Measurements from ENCODE around the gene GRAMD2A.

The GRAMD2A gene

GRCh38 chr15:72180761-72181324 lies 16.7 kb downstream of the GRAMD2A start:
- Histone ChIP-seq H3K9me3 (ENCODE audit: control extremely low read depth in 1 of 5, control insufficient read depth in 4 of 5, insufficient read depth in 2 of 5, low read depth in 1 of 5, low read length in 4 of 5) (no peaks in the 10 kb centered on the region), H3K36me3 (ENCODE audit: control insufficient read depth in 4 of 4, insufficient read depth in 4 of 4, low read length in 3 of 4) (no peaks in the 10 kb centered on the region), H3K27ac (ENCODE audit: insufficient read depth in 1 of 2, low read depth in 1 of 2, low read length in 2 of 2, poor library complexity in 1 of 2, severe bottlenecking in 2 of 2) (no peak overlapping the region), H3K27me3 (replicated peaks in 2 of 5; ENCODE audit: control insufficient read depth in 4 of 5, insufficient read depth in 5 of 5, low read length in 4 of 5) (peaks cover 4 to 33% (median 15%) of the 10 kb centered on the region in 5 experiments), H3K4me1 (ENCODE audit: control extremely low read depth in 1 of 4, control insufficient read depth in 4 of 4, insufficient read depth in 4 of 4, low read length in 3 of 4) (peaks cover 0 to 10% (median 4%) of the 10 kb centered on the region in 4 experiments), H3K4me3 (ENCODE audit: control insufficient read depth in 1 of 7, extremely low read depth in 1 of 7, insufficient read depth in 4 of 7, low read depth in 2 of 7, low read length in 6 of 7) (no peak overlapping the region)
- WGBS (ENCODE audit: insufficient coverage), result 98% methylated on average over 5 of the region's 5 CpGs
- CTCF ChIA-PET, result no interaction called here
- POLR2A ChIA-PET, result no interaction called here
- DNase-seq, result no peak

DNA sequence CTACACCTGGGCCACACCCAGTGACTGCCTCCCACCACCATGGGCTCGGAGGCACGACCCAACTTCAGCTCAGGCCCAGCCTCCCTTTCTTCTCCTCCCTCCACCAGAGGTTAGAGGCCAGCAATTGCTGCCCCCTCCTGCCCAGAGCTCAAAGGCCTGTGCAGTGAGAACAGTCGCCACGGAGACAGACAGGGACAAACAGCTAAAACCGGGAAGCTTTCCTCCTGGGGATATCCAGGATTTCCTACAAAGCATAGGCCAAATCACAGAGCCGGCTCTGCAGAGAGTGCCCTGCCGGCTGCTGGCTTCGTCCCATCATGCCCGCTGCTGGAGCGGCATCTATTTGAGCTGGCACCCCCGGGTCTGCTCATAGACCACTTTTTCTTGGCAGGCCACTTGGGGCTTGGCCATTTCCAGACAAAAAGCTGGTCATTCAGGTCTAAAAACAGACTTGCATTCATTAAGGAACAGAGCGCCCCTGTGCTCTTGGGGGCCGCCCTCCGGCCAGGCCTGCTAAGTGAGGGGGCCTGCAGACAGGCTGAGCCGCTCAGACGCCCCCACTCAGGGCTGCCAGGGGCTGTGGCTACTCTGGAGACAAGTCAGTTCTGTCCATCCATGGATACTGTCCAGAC lies 17.5 kb downstream of the GRAMD2A start:
- POLR2A ChIA-PET, result no interaction called here
- no peaks in the 10 kb centered on the region for H3K9me3 ChIP-seq (ENCODE audit: control extremely low read depth in 1 of 5, control insufficient read depth in 4 of 5, insufficient read depth in 2 of 5, low read depth in 1 of 5, low read length in 4 of 5)
- no peak overlapping the region for H3K27ac ChIP-seq (ENCODE audit: insufficient read depth in 1 of 2, low read depth in 1 of 2, low read length in 2 of 2, poor library complexity in 1 of 2, severe bottlenecking in 2 of 2)
- H3K36me3 ChIP-seq (ENCODE audit: control insufficient read depth in 4 of 4, insufficient read depth in 4 of 4, low read length in 3 of 4), result no peaks in the 10 kb centered on the region
- H3K4me1 ChIP-seq (ENCODE audit: control extremely low read depth in 1 of 4, control insufficient read depth in 4 of 4, insufficient read depth in 4 of 4, low read length in 3 of 4), result peaks cover 0 to 10% (median 4%) of the 10 kb centered on the region in 4 experiments
- CTCF ChIA-PET, result no interaction called here
- no peak for DNase-seq
- H3K4me3 ChIP-seq (ENCODE audit: control insufficient read depth in 1 of 7, extremely low read depth in 1 of 7, insufficient read depth in 4 of 7, low read depth in 2 of 7, low read length in 6 of 7), result no peak overlapping the region
- WGBS (ENCODE audit: insufficient coverage), result 95% methylated on average over 14 of the region's 16 CpGs
- H3K27me3 ChIP-seq (replicated peaks in 2 of 5; ENCODE audit: control insufficient read depth in 4 of 5, insufficient read depth in 5 of 5, low read length in 4 of 5), result peaks cover 2 to 27% (median 13%) of the 10 kb centered on the region in 5 experiments

DNA sequence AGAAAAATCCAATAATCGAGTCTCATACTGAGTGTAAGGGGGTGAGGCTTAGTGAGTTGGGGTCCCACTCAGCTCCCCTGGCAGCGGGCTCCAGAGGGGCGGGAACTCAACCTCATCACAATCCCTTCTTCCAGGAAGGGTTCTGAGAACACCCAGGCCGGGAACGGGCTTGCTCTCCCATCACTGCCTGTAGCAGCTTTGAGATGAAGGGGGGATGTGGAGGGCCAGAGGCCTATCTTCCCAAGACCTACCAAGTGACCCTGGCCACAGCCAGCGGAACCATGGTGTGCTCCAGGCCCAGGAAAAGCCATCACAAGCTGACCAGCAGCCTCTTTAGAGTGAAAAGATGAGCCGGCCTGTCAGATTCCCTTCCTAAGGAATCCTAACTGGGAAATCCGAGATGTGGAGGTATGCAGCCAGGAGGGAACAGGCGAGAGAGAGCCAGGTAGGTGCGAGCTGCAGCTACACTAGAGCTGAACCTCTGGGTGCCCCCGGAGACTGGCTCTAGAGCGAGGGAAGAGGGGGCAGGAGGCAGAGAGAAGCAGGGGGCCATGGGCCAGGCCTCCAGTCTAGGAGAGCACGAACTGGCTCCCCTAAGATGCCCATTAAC lies 18.5 kb downstream of the GRAMD2A start:
- H3K9me3 ChIP-seq (ENCODE audit: control extremely low read depth in 1 of 5, control insufficient read depth in 4 of 5, insufficient read depth in 2 of 5, low read depth in 1 of 5, low read length in 4 of 5), result no peaks in the 10 kb centered on the region
- H3K4me3 ChIP-seq (ENCODE audit: control insufficient read depth in 1 of 7, extremely low read depth in 1 of 7, insufficient read depth in 4 of 7, low read depth in 2 of 7, low read length in 6 of 7), result no peak overlapping the region
- WGBS (ENCODE audit: insufficient coverage), result 97% methylated on average over 10 of the region's 13 CpGs
- H3K36me3 ChIP-seq (ENCODE audit: control insufficient read depth in 4 of 4, insufficient read depth in 4 of 4, low read length in 3 of 4), result no peaks in the 10 kb centered on the region
- H3K27ac ChIP-seq (ENCODE audit: insufficient read depth in 1 of 2, low read depth in 1 of 2, low read length in 2 of 2, poor library complexity in 1 of 2, severe bottlenecking in 2 of 2), result no peak overlapping the region
- H3K27me3 ChIP-seq (replicated peaks in 2 of 5; ENCODE audit: control insufficient read depth in 4 of 5, insufficient read depth in 5 of 5, low read length in 4 of 5), result peaks cover 0 to 18% (median 7%) of the 10 kb centered on the region in 5 experiments
- CTCF ChIA-PET, result no interaction called here
- DNase-seq, result no peak
- peaks cover 0 to 5% (median under 1%) of the 10 kb centered on the region in 4 experiments for H3K4me1 ChIP-seq (ENCODE audit: control extremely low read depth in 1 of 4, control insufficient read depth in 4 of 4, insufficient read depth in 4 of 4, low read length in 3 of 4)
- POLR2A ChIA-PET, result no interaction called here

DNA sequence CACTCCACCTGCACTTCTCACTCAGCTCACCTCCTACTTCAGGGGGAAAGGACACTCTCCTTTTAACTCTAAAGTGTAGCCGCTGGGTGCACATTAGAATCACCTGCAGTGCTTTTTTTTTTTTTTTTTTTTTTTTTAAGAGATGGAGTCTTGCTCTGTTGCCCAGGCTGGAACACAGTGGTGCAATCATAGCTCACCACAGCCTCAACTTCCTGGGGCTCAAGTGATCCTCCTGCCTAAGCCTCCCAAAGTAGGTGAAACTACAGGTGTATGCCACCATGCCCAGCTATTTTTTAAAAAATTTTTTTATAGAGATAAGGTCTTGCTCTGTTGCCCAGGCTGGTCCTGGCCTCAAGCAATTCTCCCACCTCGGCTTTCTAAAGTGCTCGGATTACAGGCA lies 20.8 kb downstream of the GRAMD2A start:
- H3K4me3 ChIP-seq (ENCODE audit: control insufficient read depth in 1 of 7, extremely low read depth in 1 of 7, insufficient read depth in 4 of 7, low read depth in 2 of 7, low read length in 6 of 7), result no peak overlapping the region
- no peak for DNase-seq
- 94% methylated on average over 2 of the region's 3 CpGs for WGBS (ENCODE audit: insufficient coverage)
- no peaks in the 10 kb centered on the region for H3K36me3 ChIP-seq (ENCODE audit: control insufficient read depth in 4 of 4, insufficient read depth in 4 of 4, low read length in 3 of 4)
- H3K4me1 ChIP-seq (ENCODE audit: control extremely low read depth in 1 of 4, control insufficient read depth in 4 of 4, insufficient read depth in 4 of 4, low read length in 3 of 4), result peaks cover 0 to 5% (median 0%) of the 10 kb centered on the region in 4 experiments
- no peaks in the 10 kb centered on the region for H3K9me3 ChIP-seq (ENCODE audit: control extremely low read depth in 1 of 5, control insufficient read depth in 4 of 5, insufficient read depth in 2 of 5, low read depth in 1 of 5, low read length in 4 of 5)
- CTCF ChIA-PET, result no interaction called here
- no peak overlapping the region for H3K27ac ChIP-seq (ENCODE audit: insufficient read depth in 1 of 2, low read depth in 1 of 2, low read length in 2 of 2, poor library complexity in 1 of 2, severe bottlenecking in 2 of 2)
- peaks cover 0 to 2% (median 0%) of the 10 kb centered on the region in 5 experiments for H3K27me3 ChIP-seq (replicated peaks in 2 of 5; ENCODE audit: control insufficient read depth in 4 of 5, insufficient read depth in 5 of 5, low read length in 4 of 5)
- POLR2A ChIA-PET, result no interaction called here

DNA sequence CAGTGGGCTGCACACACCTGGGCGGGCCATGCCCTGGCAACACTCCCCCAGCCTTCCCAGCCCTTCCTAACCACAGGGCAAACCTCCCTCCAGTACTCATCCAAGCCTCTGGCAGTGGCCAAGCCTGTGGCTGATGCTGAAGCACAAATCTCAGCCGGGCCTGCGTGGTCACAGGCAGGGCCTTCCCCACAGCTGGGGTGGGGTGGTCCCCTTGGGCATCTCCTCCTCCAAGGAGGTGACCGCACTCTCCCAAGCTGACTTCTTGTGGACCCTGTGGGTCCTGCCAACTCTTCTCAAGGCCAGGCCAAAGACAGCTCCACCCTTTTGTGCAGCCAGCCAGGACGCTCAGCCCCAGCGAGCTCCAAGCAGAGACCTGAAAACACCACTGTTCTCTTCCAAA lies 21.4 kb downstream of the GRAMD2A start:
- WGBS (ENCODE audit: insufficient coverage), result 100% methylated on average over 4 of the region's 6 CpGs
- ChIA-PET POLR2A (no interaction called here), CTCF (no interaction called here)
- DNase-seq, result no peak
- Histone ChIP-seq H3K4me1 (ENCODE audit: control extremely low read depth in 1 of 4, control insufficient read depth in 4 of 4, insufficient read depth in 4 of 4, low read length in 3 of 4) (peaks cover 0 to 5% (median 0%) of the 10 kb centered on the region in 4 experiments), H3K4me3 (ENCODE audit: control insufficient read depth in 1 of 7, extremely low read depth in 1 of 7, insufficient read depth in 4 of 7, low read depth in 2 of 7, low read length in 6 of 7) (no peak overlapping the region), H3K9me3 (ENCODE audit: control extremely low read depth in 1 of 5, control insufficient read depth in 4 of 5, insufficient read depth in 2 of 5, low read depth in 1 of 5, low read length in 4 of 5) (no peaks in the 10 kb centered on the region), H3K27me3 (replicated peaks in 2 of 5; ENCODE audit: control insufficient read depth in 4 of 5, insufficient read depth in 5 of 5, low read length in 4 of 5) (peaks cover 0 to 2% (median 0%) of the 10 kb centered on the region in 5 experiments), H3K36me3 (ENCODE audit: control insufficient read depth in 4 of 4, insufficient read depth in 4 of 4, low read length in 3 of 4) (no peaks in the 10 kb centered on the region), H3K27ac (ENCODE audit: insufficient read depth in 1 of 2, low read depth in 1 of 2, low read length in 2 of 2, poor library complexity in 1 of 2, severe bottlenecking in 2 of 2) (no peak overlapping the region)

GRCh38 chr15:72175186-72176044 lies 22.2 kb downstream of the GRAMD2A start:
- Histone ChIP-seq H3K4me3 (ENCODE audit: control insufficient read depth in 1 of 7, extremely low read depth in 1 of 7, insufficient read depth in 4 of 7, low read depth in 2 of 7, low read length in 6 of 7) (no peak overlapping the region), H3K27ac (ENCODE audit: insufficient read depth in 1 of 2, low read depth in 1 of 2, low read length in 2 of 2, poor library complexity in 1 of 2, severe bottlenecking in 2 of 2) (no peak overlapping the region), H3K4me1 (ENCODE audit: control extremely low read depth in 1 of 4, control insufficient read depth in 4 of 4, insufficient read depth in 4 of 4, low read length in 3 of 4) (peaks cover 0 to 5% (median 0%) of the 10 kb centered on the region in 4 experiments), H3K36me3 (ENCODE audit: control insufficient read depth in 4 of 4, insufficient read depth in 4 of 4, low read length in 3 of 4) (no peaks in the 10 kb centered on the region), H3K27me3 (replicated peaks in 2 of 5; ENCODE audit: control insufficient read depth in 4 of 5, insufficient read depth in 5 of 5, low read length in 4 of 5) (no peaks in the 10 kb centered on the region), H3K9me3 (ENCODE audit: control extremely low read depth in 1 of 5, control insufficient read depth in 4 of 5, insufficient read depth in 2 of 5, low read depth in 1 of 5, low read length in 4 of 5) (no peaks in the 10 kb centered on the region)
- ChIA-PET POLR2A (no interaction called here), CTCF (no interaction called here)
- 97% methylated on average over 12 of the region's 15 CpGs for WGBS (ENCODE audit: insufficient coverage)
- no peak for DNase-seq
